GM18520 (cell line): ENCODE data around the gene ALPI.

Experiments used
- ATAC-seq: cut with Tn5 transposase; IDR thresholded peaks from one replicate; pipeline ENCODE4 v1.9.1; 2021; ENCODE audit not compliant: unreplicated experiment

ALPI gene

DNA sequence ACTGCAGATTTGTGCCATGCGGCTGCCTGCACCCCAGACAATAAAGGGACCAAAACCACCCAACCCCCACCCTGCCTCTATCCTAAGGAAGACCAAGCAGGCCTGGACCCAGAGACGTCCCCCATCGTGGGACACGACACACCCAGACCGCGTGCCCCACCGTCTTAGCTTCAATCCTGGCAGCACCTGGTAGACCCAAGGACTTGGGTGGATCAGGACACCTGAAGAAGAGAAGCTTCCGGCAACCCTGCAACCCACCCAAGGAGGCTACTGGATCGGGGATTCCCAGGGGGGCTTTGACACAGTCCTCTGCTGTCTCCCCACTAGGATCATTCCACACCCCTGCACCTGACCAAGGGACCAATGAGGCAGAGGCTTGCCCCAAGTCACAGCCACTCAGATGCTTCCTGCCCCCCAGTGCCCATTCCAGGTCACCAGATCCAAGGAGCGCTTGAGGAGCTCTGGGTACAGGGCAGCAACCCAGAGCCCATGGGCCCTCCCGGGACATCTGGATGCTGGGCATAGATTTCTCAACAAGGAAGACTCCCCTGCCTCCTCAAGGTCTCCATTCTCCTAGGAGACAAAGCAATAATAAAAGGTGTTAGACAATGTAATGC, 3.6 kb downstream of the ALPI start:
- no peak for ATAC-seq

GRCh38 chr2:232460171-232460570, 4.2 kb downstream of the ALPI start:
- no peak for ATAC-seq

- ATAC-seq: no peak
These were observed 8.0 kb downstream of the ALPI start for GRCh38 chr2:232463701-232464543.

DNA sequence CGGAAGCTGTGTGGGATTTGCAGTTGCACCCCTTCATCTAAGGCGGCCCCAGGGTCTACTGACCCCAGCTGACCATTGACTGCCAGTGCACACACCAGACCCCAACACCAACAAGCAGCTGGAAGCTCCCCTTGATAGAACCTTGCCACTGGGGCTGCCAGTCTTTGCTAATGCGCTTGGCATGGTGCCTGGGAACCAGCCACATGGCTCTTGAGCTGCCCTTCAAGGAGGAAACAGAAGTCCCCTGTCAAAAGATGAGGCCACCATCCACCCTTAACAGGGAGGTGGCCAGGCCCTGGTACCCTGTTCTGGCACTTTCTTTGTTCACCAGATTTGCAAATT, 8.6 kb downstream of the ALPI start:
- ATAC-seq: no peak

DNA sequence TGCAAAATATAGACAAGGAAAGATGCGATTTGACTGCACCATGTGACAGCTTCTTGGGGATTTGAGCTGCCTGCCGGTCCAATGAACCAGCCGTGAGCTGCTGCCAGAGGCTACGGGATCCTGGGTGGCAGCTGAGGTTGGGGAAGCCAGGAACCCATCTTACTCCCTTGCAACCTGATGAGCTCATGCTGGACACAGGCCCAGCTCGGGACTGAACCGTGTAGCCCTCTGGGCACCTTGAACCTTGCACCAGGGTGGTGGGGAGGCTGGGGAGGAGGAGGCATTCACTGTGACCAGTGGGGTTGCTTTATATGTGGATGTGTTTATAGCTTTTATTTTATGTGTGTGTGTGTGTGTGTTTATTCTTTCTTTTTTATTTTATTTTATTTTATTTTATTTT, 9.1 kb downstream of the ALPI start:
- ATAC-seq: no peak

GRCh38 chr2:232466221-232466620, 10.3 kb downstream of the ALPI start:
- ATAC-seq: no peak

- ATAC-seq: no peak
These were observed 17.5 kb downstream of the ALPI start for GRCh38 chr2:232473467-232473890.

GRCh38 chr2:232476045-232476444, 20.1 kb downstream of the ALPI start:
- no peak for ATAC-seq

DNA sequence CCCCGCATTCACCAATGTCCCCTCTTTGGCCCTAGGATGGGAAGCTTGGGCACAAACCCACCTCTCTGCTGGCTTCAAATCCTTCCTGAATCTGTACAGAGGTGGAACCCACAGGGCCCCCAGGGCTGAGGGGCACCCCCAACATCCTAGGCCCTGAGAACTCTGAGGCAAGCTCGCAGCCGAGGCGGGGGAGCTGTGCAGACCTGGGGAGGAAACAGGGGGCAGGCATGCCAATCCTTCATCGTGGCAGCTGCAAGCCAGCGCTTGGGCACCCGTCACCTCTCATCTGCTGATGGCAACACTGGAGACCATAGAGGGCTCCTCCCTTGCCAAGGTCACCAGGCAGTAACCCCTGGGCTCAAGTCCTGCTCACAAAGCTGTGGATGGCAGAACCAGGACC, 20.8 kb downstream of the ALPI start:
- ATAC-seq: no peak

- ATAC-seq: no peak
These were observed 22.0 kb downstream of the ALPI start for GRCh38 chr2:232477751-232478510.

- ATAC-seq: no peak
These were observed 22.8 kb downstream of the ALPI start for GRCh38 chr2:232478571-232479340.

DNA sequence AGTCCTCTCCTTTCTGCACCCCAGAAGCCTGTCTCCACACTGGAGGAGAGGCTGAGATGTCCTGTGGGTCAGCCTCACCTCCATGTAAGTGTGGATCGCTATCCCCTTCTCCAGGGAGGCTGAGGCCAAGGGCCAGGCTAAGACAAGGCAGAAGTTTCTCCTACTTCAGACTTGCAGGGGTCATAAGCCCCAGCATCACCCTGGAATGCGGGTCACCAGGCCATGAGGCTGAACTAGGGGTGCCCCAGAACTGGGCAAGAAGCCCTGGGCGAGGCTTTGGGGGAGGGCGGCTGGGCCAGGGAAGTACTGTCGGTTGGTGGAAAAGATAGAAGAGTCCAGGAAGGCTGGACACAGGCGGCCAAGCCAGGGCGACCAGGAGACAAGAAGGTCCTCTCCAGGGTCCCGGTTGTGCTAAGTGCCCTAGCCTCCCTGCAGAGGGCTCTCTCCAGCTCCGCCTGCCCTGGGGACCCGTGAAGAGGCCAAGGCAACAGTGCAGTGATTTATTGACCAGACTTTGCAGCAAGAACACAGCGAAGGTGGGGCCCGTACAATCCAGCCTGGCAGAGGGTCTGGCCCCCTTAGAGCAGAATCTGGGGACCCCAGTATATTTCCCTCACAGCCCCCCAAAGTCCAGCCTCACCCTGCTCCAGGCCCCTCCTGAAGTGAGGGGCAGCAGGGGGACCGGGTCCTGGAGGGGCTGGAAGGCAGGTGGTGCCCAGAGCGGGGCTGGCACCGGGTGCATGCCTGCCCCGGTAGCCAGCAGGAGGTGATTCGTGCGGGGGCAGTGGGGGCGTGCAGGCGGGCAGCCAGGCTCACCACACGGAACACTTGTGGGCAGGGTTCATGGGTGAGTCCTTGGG, 23.6 kb downstream of the ALPI start:
- ATAC-seq: no peak

GRCh38 chr2:232480201-232481190, 24.5 kb downstream of the ALPI start:
- no peak for ATAC-seq

- no peak for ATAC-seq
These were observed 25.6 kb downstream of the ALPI start for GRCh38 chr2:232481322-232482140.

GRCh38 chr2:232482301-232483238, 26.6 kb downstream of the ALPI start:
- ATAC-seq: no peak

DNA sequence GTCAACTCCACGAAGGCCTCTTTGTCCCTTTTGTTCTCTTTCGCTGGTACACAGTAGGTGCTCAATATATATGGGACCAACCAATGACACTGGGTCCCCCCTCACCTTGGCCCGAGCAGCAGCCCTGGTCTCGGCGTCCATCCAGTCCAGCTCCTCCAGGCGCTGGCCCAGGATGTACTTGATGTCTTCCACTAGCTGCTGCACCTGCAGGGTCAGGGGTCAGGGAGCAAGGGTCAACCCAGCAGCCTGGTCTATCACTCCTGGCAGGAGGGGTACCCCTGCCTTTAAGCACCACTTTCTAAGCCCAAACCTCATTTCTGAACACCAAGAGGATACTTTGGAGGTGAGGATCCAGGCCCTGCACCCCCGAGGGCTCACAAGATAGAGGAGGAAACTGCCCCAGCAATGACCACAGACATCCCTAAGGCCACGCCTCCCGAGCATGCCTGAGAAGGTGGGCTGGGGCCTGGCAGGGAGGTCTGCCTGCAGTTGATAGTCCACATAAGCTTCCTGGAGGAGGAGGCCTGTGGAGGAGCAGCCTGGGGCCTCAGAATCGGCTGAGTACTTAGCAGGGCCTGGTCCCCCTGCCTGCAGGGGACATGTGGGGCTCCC, 27.5 kb downstream of the ALPI start:
- no peak for ATAC-seq
